HG02588 (cell line): ENCODE results near the gene MRPL53.
"Not testable (repeated sequence)": the region's sequence is repeated elsewhere in the genome, so short reads cannot be mapped to it uniquely, and the experiment has no call there.

Experiments used
- ATAC-seq: cut with Tn5 transposase; IDR thresholded peaks from one replicate; pipeline ENCODE4 v1.9.1; 2021; ENCODE audit warnings: mild to moderate bottlenecking, moderate library complexity; ENCODE audit not compliant: unreplicated experiment

Gene MRPL53

DNA sequence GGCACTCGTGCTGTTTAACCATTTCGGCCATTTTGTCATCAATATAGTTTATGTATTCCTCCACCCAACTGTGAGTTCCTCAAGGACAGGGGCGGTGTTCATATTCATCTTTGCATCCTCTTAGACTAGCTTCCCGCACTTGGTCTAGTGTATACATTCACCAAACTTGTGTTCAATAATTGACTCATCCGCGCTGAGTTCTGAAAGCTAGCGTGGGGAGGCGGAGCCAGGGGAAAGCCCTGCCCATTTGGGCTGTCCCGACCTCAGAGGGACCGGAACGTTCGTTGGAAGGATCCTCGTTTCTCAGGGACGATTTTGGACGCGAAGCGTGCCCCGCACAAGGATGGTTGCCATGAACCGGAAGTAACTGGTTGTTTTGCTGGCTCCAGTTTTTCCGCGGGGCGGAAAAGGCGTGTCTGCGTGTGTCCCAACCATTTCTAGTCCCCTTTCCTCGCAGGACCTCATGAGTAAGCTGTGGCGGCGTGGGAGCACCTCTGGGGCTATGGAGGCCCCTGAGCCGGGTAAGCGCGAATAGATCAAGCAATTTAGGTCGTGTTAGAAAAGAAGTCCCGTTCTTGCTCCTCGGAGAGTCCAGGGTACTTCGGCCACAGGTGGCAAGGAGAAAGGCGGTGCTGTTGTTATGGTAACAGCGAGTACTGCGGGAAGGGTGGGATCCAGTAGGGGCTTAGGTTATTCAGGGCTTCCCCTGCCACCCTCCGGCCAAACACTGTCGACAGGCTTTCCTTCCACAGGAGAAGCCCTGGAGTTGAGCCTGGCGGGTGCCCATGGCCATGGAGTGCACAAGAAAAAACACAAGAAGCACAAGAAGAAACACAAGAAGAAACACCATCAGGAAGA is 17.6 kb downstream of the MRPL53 start, which contains the start of gene INO80B:
INO80B (plus strand) TSS at position 434 of the 858 bp plus-strand sequence; CDS start at position 464, 30 bp downstream.
- peak; percentile 30 for ATAC-seq

DNA sequence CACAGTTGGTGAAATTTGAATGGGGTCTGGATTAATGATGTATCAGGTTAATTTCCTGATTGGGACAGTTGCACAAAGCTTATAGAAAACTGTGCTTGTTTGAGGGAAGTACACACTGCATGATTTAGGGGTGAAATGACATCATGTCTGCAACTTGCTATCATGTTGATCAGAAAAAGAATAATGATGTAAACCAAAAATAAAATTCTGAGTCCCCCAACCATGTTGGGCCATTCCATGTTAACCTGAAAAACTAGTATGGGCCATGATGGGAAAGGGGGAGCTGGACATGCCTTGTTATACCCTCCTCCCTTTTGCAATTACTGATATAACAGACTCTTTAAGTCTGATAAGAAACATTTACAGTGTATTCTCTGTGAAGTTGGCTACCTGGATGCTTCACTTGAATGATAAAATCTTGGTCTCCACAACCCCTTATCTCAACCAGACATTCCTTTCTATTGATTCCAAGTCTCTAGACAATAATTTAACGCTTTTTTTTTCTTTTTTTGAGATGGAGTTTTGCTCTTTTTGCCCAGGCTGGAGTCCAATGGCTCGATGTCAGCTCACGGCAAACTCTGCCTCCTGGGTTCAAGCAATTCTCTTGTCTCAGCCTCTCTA is 21.8 kb downstream of the MRPL53 start:
- no peak for ATAC-seq

DNA sequence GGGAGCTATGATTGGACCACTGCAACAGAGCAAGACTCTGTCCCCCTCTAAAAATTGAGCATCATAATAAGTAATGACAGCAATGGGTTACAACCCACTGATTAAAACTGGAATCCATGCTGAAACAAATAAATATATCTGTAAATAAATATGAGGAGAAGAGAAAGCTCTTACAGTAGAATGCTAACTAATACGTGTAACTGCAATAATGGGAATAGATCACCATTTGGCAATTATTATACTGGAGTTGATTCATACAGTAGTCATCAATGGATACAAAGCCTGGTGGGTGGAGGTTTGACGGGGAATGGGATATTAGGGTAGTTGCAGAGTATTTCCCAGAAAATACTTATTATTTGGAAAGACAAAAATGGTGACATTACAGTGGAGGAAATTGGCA is 23.7 kb downstream of the MRPL53 start:
- ATAC-seq, result no peak

DNA sequence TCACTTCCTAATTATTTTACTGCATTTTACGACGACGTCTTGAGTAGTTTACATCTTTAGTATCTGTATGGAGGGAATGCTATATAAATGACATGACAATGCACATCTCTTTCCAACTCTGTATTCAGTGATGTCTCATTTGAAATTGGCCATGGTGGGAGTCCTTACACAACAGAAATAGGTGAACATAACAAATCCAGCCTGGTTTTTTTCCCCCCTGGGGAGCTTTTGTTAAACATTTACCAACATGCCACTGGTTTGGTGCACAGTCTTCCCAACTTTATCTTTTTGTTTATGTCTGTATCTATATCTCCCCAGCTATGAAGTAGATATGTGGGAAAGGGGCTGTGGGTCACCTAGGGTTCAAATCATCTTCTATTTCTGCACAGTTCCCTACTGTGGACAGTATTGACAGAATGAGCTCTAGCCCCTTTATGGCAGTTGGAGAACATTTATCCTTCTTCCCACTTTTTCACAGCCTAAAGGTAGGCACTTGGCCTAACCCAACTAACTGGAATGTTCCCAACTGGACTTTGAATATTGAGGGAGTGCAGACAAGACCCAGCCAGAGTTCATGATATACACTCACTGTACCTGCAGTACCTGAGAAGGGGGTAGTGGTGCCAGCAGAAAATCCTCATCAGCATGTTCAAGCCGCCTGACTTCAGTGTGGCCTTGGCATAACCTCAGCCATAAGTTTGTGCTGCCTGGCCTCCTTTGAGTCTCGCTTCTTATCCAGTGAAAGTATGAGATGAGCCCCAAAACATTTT is 25.1 kb downstream of the MRPL53 start:
- no peak for ATAC-seq

DNA sequence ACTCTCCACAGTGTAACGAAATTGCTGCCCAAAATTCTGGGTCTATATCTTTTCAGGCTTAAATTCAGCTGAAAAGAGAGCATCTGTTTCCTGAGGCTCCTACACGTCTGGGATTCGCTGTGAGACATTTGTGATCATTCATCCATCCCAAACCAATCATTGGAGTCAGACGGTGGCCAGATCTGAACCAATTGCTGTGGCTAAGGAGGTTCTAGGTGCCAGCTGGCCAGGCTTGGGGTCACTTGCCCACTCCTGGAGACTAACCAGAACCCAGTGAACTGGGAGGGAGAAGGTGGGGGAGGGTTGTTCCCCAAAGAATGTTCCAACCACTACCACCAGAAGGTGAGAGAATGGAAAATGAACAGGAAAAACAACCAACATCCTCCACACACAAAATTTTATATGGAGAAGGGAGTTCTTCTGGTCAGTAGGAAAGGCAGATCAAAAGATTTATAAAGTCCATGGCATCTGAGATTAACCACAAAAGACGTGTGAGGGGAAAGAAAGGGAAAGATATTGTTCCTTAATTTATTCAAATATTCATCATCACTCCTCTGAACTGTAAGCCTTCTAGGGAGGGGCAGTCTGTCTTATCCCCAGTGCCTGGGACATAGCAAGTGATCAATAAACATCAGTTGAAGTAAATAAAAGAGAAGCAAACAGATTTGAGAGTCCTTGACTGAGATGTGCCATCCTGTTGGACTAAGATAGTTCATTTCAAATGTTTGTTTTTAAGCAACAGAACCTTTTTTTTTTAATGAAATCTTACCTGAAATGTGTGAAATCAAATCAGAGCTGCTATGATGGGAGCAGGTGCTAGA is 27.8 kb downstream of the MRPL53 start:
- no peak for ATAC-seq

DNA sequence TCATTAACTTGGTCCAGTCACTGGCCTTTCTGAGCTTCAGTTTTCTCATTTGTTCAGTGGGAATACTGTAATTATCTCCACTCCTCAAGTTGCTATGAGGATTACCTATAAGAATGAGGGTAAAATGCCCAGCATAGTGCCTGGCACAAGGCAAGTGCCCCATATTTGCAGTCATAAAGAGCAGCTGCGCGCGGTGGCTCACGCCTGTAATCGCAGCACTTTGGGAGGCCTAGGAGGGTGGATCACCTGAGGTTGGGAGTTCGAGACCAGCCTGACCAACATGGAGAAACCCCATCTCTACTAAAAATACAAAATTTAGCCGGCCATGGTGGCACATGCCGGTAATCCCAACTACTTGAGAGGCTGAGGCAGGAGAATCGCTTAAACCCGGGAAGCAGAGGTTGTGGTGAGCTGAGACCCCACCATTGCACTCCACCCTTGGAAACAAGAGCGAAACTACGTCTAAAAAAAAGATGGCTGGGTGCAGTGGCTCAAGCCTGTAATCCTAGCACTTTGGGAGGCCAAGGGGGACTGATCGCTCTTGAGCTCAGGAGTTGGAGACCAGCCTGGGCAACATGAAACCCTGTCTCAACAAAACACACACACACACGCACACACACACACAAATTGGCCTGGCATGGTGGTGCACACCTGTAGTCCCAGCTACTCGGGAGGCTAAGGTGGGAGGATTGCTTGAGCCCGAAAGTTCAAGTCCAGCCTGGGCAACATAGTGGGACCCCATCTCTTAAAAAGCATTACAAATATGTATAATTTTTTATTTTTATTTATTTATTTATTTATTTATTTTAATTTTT is 29.8 kb downstream of the MRPL53 start:
- not testable (repeated sequence) for ATAC-seq

DNA sequence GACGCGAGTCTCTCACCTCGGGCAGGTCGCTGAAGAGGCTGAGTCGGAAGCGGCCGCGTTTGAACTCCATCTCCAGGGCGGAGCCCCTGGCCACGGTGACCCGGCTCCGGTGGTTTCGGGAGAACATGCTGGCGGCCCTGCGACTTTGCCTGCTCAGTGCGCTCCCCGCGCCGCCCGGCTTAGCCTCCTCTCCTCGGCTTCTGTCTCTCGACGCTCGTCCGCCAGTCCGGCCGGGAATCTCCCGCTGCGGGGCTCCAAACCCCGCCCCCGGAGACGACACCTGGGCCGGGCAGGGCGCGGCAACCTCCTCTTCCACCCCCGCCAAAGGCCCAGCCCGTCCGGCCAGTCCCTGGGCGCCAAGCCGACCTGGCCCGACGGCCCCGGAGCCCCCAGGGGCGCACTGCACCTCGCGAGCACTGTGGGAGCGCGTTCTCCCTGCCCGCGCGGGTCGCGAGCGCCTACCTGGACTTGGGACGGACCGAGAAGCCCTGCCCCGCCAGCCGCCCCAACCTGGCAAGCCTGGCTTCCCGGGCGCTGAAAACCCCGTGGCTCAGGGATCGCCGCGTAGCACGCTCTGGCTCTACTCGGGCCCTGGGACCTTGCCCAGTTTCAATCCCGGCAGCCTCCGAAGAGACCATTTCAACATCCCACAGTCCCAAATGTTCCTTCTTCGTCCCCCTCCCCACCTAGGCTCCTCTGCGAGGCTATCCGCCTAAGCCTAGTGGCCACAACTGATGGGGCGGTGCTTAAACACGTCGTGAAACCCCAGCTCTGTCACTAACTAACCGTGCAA is 30.6 kb downstream of the MRPL53 start, which contains the start of gene RTKN:
RTKN (minus strand) TSS at position 248 of the 793 bp plus-strand sequence; CDS start at position 127, 121 bp downstream.
- ATAC-seq, result no peak

DNA sequence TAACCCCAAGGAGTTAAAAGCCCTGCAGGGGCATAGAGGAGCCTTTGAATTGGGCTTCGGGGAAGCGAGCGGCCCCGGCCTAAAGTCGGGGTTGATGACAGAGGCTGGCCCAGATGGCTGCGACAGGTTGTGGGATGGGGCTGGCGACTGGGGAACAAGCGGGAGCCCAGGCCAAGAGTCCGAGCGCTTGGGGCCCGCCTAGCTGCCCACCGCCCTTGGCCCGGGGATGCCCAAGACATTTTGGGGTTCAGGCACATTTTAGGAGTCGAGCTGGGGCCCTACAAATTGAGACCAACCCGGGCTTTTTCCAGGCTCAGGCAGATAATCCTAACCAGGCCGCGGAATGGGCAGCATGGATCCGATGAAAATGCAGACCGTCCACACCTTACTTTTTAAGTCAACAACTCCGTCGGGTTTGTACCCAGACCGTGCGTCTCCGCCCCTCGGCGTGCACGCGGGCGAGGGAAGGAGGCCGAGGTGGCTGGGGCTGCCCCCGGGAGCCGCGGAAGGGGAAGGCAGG is 31.2 kb downstream of the MRPL53 start:
- no peak for ATAC-seq

DNA sequence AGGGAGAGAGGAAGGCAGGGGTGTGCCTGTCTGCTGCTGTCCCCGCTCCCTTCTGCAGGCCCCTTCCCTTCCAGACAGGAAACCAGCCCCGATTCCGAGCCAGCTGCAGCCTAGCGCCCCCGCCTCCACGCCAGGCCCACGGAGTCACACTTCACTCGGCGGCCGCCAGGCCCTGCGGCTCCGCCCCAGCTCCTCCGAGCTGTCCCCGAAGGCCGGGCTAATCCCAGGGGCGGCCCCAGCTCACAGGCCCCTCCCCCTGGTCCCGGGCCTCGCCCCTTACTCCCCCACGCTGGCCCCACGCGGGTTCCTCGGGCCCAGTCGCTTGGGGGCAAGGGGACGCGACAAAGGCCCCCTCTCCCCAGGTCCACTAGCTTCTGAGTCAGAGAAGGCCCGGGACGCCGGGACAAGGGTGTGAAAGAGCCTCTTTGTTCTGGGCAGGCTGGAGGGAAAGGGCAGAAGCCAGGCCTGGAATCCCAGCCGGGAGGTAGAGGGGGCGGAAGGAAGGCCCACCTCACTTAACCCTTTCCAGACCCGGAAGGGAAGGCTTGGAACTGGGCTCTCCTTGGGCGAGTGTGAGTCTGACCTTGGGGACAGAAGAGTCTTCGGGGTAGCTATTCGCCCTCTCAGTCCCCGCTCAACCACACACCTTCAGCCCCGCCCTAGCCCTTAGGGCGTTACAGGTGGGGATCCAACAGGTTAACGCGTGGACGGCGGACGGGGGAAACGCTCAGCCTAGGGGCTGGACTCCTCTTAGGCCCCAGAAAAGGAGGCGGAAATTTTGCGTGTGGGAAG is 31.9 kb downstream of the MRPL53 start:
- peak; percentile 92 for ATAC-seq

DNA sequence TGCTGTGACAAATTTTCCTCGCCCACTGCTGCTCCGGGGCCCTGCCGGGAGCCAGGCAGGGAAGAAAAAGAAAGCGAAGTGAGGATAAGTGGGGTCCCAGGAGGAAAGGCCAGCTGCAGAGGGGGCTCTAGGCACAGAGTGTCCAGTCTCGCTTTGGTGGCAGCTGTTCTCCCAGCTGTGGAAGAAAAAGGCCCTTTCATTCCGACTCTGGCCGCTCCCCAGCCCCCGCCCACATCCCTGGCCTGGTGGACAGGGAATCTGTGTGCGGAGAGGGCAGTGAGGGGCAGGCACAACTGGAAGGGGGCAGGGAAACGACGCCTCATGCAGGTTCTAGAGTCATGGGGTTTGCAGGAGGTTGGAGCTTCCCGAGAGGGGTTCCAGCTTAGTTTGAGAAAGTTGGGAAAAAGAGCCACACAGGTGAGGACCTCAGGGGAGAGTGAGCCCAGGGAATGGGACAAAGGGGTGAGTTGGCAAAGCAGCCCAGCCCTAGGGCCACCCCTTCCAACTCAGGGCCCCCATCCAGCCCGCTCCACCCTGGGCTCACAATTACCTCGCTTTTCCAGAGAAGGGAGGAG is 32.6 kb downstream of the MRPL53 start:
- ATAC-seq, result no peak

DNA sequence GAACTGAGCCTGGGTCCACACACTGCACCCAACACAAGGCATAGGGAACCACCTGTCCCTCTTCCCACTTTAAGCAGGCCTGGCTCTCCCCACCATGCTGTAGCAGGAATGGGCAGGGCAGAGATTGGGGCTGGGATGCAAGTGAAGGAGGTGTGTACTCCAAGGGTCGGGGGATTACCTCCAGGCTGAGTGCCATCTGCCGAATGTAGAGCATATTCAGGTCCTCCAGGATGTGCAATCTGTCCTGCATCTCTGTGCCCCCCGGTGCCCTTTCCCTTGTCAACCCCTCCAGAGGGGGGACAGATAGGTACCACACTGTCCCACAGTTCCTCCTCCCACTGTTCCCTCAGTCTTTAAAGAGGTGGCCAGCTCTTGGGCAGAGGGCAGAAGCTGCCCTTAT is 33.1 kb downstream of the MRPL53 start:
- ATAC-seq, result no peak

DNA sequence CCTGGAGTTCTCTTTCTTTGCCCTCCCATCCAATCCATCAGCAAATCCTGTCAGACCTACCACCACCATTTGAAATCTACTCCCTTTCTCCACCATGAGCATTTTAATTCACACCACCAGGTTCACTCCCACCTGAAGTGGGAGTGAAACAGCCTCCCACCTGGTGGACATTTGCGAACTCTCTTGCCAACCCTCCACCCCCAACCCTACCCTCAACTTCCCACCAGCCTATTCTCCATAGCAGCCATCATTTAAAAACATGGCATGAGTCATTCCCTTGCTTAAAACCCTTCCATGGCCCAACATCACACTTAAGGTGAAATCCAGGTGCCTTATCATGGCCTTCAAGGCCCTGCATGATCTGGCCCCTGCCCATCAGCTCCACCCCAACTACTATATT is 34.2 kb downstream of the MRPL53 start:
- ATAC-seq, result no peak

DNA sequence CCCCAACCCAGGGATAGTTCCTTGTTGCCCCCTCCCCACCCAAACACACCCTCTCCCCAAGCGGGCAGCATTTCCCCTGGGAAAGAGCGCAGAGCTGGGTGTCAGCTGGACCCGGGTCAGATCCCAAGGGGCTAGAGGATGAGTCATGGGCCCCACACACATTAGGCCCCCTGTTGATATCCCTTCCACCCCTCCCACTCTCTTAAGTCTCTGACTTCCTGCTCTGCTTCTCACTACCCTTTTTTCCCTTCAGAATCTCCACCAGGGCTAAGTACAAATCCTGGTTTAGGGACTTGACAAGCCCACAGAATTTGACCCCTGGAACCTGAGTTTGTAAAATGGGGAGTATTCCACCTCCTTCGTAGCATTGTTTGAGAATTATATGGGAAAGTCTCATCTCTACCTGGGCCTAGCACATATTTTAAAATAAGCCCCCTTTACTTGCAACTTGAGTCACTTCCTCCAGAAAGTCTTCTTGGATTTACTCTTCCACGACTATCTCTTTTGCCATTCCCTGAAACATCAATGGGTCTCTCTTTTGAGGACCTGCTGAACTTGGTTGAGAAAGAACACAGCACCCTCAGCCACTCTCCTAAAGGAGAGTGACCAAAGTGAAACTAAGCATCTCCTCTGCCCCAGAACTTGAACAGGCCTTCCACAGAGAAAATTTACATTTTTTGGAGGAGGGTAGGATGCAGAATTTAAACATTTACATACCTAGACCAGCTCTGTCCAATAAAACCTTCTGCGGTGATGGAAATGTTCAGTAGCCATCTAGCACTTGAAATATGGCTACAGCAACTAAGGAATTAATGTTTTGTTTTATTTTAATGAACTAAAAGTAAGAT is 35.4 kb downstream of the MRPL53 start:
- no peak for ATAC-seq

DNA sequence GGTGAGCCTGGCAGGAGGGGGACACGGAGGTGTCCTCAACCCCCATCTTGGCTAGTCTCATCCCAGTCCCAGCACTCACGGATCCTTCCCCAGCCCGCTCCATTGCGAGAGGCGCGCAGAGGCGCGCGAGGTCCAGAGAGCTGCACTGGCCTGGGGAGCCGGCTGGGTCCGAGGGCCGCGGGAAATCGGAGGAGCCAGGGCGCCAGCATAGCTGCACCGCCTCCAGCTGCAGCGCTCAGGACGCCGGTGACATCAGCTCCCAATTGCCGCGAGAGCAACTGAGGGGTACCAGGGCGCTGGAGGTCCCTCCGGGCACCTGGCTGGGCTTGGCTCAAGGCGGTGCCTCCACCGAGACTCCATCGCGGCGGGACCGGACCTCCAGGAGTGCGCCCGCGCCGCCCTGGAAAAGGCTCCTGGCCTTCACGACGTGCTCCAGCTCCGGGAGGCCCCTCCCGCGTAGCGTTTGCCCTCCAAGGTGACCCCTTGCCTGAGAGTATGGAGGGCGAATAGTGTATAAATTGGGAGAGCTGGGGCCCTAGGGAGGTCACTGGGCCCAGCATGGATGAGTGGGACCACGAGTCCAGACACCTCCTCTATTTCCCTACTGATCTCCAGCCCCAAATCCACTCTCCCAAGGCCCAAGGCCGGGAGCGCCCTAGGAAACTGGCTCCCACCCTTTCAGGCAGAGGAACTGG is 36.2 kb downstream of the MRPL53 start:
- ATAC-seq, result no peak

DNA sequence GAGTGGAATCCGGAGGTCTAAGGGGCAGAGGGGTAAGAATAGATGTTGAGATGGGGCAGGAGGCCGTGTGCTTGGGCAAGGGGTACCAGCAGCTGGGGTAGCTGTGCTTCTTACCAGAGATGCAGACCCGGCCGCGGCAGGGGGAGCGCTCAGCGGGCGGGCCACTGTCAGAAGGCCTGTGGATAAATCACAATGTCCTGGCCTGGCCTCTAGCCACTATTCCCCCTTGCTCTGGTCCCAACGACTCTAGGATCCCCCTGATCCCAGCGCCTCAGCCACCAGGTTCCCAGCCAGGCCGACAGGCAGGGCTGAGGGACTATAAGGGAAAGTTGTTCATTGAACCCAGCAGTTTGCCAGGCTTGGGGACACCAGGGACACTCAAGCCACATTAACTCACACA is 42.0 kb downstream of the MRPL53 start:
- no peak for ATAC-seq
